ENCODE results near the gene LLGL1.

GRCh38 chr17:18261659-18262058, 36.2 kb downstream of the LLGL1 start:
- TF ChIP-seq POLR2A (IDR thresholded peaks at IDR 0.05) (no peak), CTCF (IDR thresholded peaks at IDR 0.05) (no peak)
